CD4-positive, alpha-beta memory T cell (primary cell): ENCODE data around the gene DOCK10. TPM values are rescaled to one million over a fixed set of nuclear protein-coding genes. Genes with fewer than 3 reads are reported as not detected.

Source experiments
- CTCF ChIA-PET: fragments of 350-600 bp; sonication (Branson Sonifier 250); formaldehyde crosslinking; loops from one replicate; lab custom pipeline; 2021; ENCODE audit warnings: inconsistent platforms; ENCODE audit not compliant: partially characterized antibody; lab: Charles Lee
- POLR2A ChIA-PET: fragments of 350-600 bp; sonication (Branson Sonifier 250); formaldehyde crosslinking; loops from one replicate; lab custom pipeline; 2021; ENCODE audit not compliant: partially characterized antibody; lab: Charles Lee
- DNase-seq, 5 donors: peaks; one replicate each; pipeline versions ENCODE4 v3.0.0 to v3.0.0-alpha.2; 2020 to 2022; ENCODE audit warnings: mixed read lengths in 1 of 5
- H3K27ac ChIP-seq: one replicate; pipeline ENCODE4 v1.7.0; 2013; ENCODE audit warnings: low read depth, low read length
- H3K27me3 ChIP-seq: 2 replicates; pipeline ENCODE4 v1.7.0; 2013; ENCODE audit warnings: mild to moderate bottlenecking, low read length, moderate library complexity; ENCODE audit not compliant: insufficient read depth
- H3K36me3 ChIP-seq: 2 replicates; pipeline ENCODE4 v1.7.0; 2013; ENCODE audit warnings: mild to moderate bottlenecking, low read length, moderate library complexity; ENCODE audit not compliant: insufficient read depth
- H3K4me1 ChIP-seq: 2 replicates; pipeline ENCODE4 v1.7.0; 2013; ENCODE audit warnings: mild to moderate bottlenecking, low read length, moderate library complexity; ENCODE audit not compliant: insufficient read depth
- H3K4me3 ChIP-seq, 2 donors: one replicate each; pipeline ENCODE4 v1.7.0; 2013; ENCODE audit warnings: low read length in 2 of 2, mild to moderate bottlenecking in 1 of 2
- H3K9me3 ChIP-seq, 2 donors: one replicate each; pipeline ENCODE4 v1.7.0; 2013; ENCODE audit warnings: low read length in 2 of 2, control low read depth in 1 of 2; ENCODE audit not compliant: control insufficient read depth in 1 of 2
- H3K27ac Mint-ChIP-seq, 7 donors: one replicate each; pipeline ENCODE4 v1.8.0; 2020 to 2021; ENCODE audit warnings: mixed read lengths in 7 of 7, mild to moderate bottlenecking in 6 of 7, inconsistent platforms in 3 of 7, moderate library complexity in 3 of 7
- H3K27me3 Mint-ChIP-seq, 2 donors: one replicate each; pipeline ENCODE4 v1.8.0; 2020 to 2021; ENCODE audit warnings: mixed read lengths in 2 of 2
- H3K36me3 Mint-ChIP-seq, 2 donors: one replicate each; pipeline ENCODE4 v1.8.0; 2020 to 2021; ENCODE audit warnings: mixed read lengths in 2 of 2, inconsistent platforms in 1 of 2, mild to moderate bottlenecking in 1 of 2
- H3K4me1 Mint-ChIP-seq, 4 donors: one replicate each; pipeline ENCODE4 v1.8.0; 2020 to 2021; ENCODE audit warnings: mixed read lengths in 4 of 4, mild to moderate bottlenecking in 1 of 4
- H3K4me3 Mint-ChIP-seq, 8 donors: one replicate each; pipeline ENCODE4 v1.8.0; 2020 to 2021; ENCODE audit warnings: mixed read lengths in 8 of 8, mild to moderate bottlenecking in 7 of 8, moderate library complexity in 6 of 8, inconsistent platforms in 3 of 8
- H3K9me3 Mint-ChIP-seq, 8 donors: one replicate each; pipeline ENCODE4 v1.8.0; 2020 to 2021; ENCODE audit warnings: mixed read lengths in 8 of 8, mild to moderate bottlenecking in 5 of 8, inconsistent platforms in 3 of 8, moderate library complexity in 1 of 8
- intact Hi-C: fragments of 100-400 bp; cut with micrococcal nuclease; formaldehyde crosslinking; loops from one replicate; pipeline ENCODE4 v1.15.1; 2023
- polyA plus RNA-seq, 2 donors: library from polyadenylated mRNA; unstranded; fragments of 300-500 nt; fragmentation: Illumina TruSeq; gene quantifications; one replicate each; pipeline ENCODE4 v1.2.3, GENCODE V29; 2021
- total RNA-seq, 2 experiments: library from RNA; stranded (reverse); gene quantifications; one replicate each; pipeline ENCODE4 v1.2.3, GENCODE V29; 2021

The DOCK10 gene
- total and polyA plus RNA-seq, 4 experiments from 2014 or later: 26.0 to 186 (median 125) TPM

GRCh38 chr2:225002039-225002655 lies 40.1 kb downstream of the DOCK10 start:
- DNase-seq: peak; percentile 67 to 77 (median 69)
- peak overlapping the region; percentile 57 to 85 (median 75) for H3K27ac Mint-ChIP-seq

GRCh38 chr2:224999754-225000153 lies 42.5 kb downstream of the DOCK10 start:
- Histone ChIP-seq H3K4me3 (no peak overlapping the region), H3K27ac (no peak overlapping the region), H3K9me3 (no peaks in the 10 kb centered on the region), H3K36me3 (peaks cover 3% of the 10 kb centered on the region), H3K27me3 (no peaks in the 10 kb centered on the region), H3K4me1 (peaks cover 63% of the 10 kb centered on the region)
- Mint-ChIP-seq H3K36me3 (peaks cover 27 to 37% of the 10 kb centered on the region in 2 donors), H3K4me3 (no peak overlapping the region), H3K9me3 (no peaks in the 10 kb centered on the region), H3K4me1 (peaks cover 53 to 96% (median 76%) of the 10 kb centered on the region in 4 donors), H3K27ac (peak overlapping the region in 3 of 7 donors; percentile 13 to 48 (median 34)), H3K27me3 (no peaks in the 10 kb centered on the region)
- POLR2A ChIA-PET: interaction anchor here (0.6 to 3.6 kb wide), 3 partner anchors 10 to 73 kb away, joined by 3 to 14 read pairs (median 3); no protein-coding TSS in a partner anchor
- CTCF ChIA-PET: interaction anchor here (0.7 to 5.3 kb wide), 5 partner anchors 8 to 153 kb away, joined by 3 to 58 read pairs (median 5); no protein-coding TSS in a partner anchor
- intact Hi-C loops: loop anchor here (10.0 kb wide), 2 partner anchors 145 to 225 kb away; no protein-coding TSS in a partner anchor
- DNase-seq: no peak

More at GRCh38 chr2:225002039-225002655, 40.1 kb downstream of the DOCK10 start:
- H3K36me3 ChIP-seq: no peaks in the 10 kb centered on the region
- Mint-ChIP-seq H3K4me3 (peak overlapping the region in 5 of 8 donors; percentile 35 to 64 (median 48)), H3K4me1 (peaks cover 46 to 93% (median 80%) of the 10 kb centered on the region in 4 donors), H3K36me3 (peaks cover 6 to 22% of the 10 kb centered on the region in 2 donors), H3K27me3 (no peaks in the 10 kb centered on the region), H3K9me3 (no peaks in the 10 kb centered on the region)
- CTCF ChIA-PET: interaction anchor here (0.7 to 5.3 kb wide), 52 partner anchors 10 to 658 kb away, joined by 3 to 92 read pairs (median 4); partner anchors contain the start of gene DOCK10
- peaks cover 71% of the 10 kb centered on the region for H3K4me1 ChIP-seq
- H3K27me3 ChIP-seq: no peaks in the 10 kb centered on the region
- intact Hi-C loops: loop anchor here (1.0 to 10.0 kb wide), 10 partner anchors 39 to 658 kb away; no protein-coding TSS in a partner anchor
- POLR2A ChIA-PET: interaction anchor here (1.2 to 3.6 kb wide), 7 partner anchors 10 to 138 kb away, joined by 3 to 14 read pairs (median 3); partner anchors contain the start of gene DOCK10
- no peak overlapping the region for H3K4me3 ChIP-seq
- H3K27ac ChIP-seq: peak overlapping the region; percentile 34
- H3K9me3 ChIP-seq: no peaks in the 10 kb centered on the region

- Histone ChIP-seq H3K4me3 (no peak overlapping the region), H3K4me1 (peaks cover 61% of the 10 kb centered on the region), H3K27me3 (no peaks in the 10 kb centered on the region), H3K36me3 (peaks cover 4% of the 10 kb centered on the region), H3K9me3 (no peaks in the 10 kb centered on the region), H3K27ac (no peak overlapping the region)
- H3K36me3 Mint-ChIP-seq: peaks cover 31 to 41% of the 10 kb centered on the region in 2 donors
- no peaks in the 10 kb centered on the region for H3K27me3 Mint-ChIP-seq
- H3K9me3 Mint-ChIP-seq: no peaks in the 10 kb centered on the region
- intact Hi-C loops: no loop called here
- DNase-seq: no peak
- H3K27ac Mint-ChIP-seq: peak overlapping the region in 3 of 7 donors; percentile 37 to 79 (median 69)
- ChIA-PET POLR2A (interaction anchor here (0.6 to 3.6 kb wide), 3 partner anchors 10 to 73 kb away, joined by 3 to 14 read pairs (median 3); no protein-coding TSS in a partner anchor), CTCF (interaction anchor here (0.6 to 5.3 kb wide), 5 partner anchors 8 to 153 kb away, joined by 3 to 58 read pairs (median 3); no protein-coding TSS in a partner anchor)
- peaks cover 57 to 96% (median 76%) of the 10 kb centered on the region in 4 donors for H3K4me1 Mint-ChIP-seq
- H3K4me3 Mint-ChIP-seq: peak overlapping the region in 2 of 8 donors; percentile 2 to 18
These were observed 42.9 kb downstream of the DOCK10 start for GRCh38 chr2:224999321-224999720.

- intact Hi-C loops: no loop called here
- Histone ChIP-seq H3K4me1 (peaks cover 66% of the 10 kb centered on the region), H3K9me3 (no peaks in the 10 kb centered on the region), H3K27me3 (no peaks in the 10 kb centered on the region), H3K36me3 (peaks cover 4% of the 10 kb centered on the region), H3K27ac (no peak overlapping the region), H3K4me3 (no peak overlapping the region)
- Mint-ChIP-seq H3K27ac (peak overlapping the region in 6 of 7 donors; percentile 7 to 72 (median 34)), H3K27me3 (no peaks in the 10 kb centered on the region), H3K9me3 (no peaks in the 10 kb centered on the region), H3K4me3 (no peak overlapping the region), H3K36me3 (peaks cover 41 to 50% of the 10 kb centered on the region in 2 donors), H3K4me1 (peaks cover 57 to 92% (median 78%) of the 10 kb centered on the region in 4 donors)
- DNase-seq: no peak
- ChIA-PET CTCF (no interaction called here), POLR2A (no interaction called here)
These were observed 44.5 kb downstream of the DOCK10 start for GRCh38 chr2:224997802-224998201.

GRCh38 chr2:224995419-224995818 lies 46.8 kb downstream of the DOCK10 start:
- Histone ChIP-seq H3K4me3 (no peak overlapping the region), H3K9me3 (no peaks in the 10 kb centered on the region), H3K36me3 (peaks cover 8% of the 10 kb centered on the region), H3K27me3 (no peaks in the 10 kb centered on the region), H3K4me1 (peaks cover 53% of the 10 kb centered on the region), H3K27ac (no peak overlapping the region)
- Mint-ChIP-seq H3K27ac (peak overlapping the region in 1 of 7 donors; percentile 55), H3K4me1 (peaks cover 51 to 95% (median 78%) of the 10 kb centered on the region in 4 donors), H3K27me3 (no peaks in the 10 kb centered on the region), H3K36me3 (peaks cover 60 to 61% of the 10 kb centered on the region in 2 donors), H3K9me3 (no peaks in the 10 kb centered on the region), H3K4me3 (no peak overlapping the region)
- no peak for DNase-seq
- CTCF ChIA-PET: interaction anchor here (0.9 kb wide), 1 partner anchor 68 kb away, joined by 3 read pairs; no protein-coding TSS in a partner anchor
- intact Hi-C loops: no loop called here
- POLR2A ChIA-PET: no interaction called here

- Mint-ChIP-seq H3K4me3 (no peak overlapping the region), H3K9me3 (no peaks in the 10 kb centered on the region), H3K4me1 (peaks cover 51 to 93% (median 78%) of the 10 kb centered on the region in 4 donors), H3K36me3 (peaks cover 64 to 69% of the 10 kb centered on the region in 2 donors), H3K27ac (peak overlapping the region in 4 of 7 donors; percentile 14 to 62 (median 50)), H3K27me3 (no peaks in the 10 kb centered on the region)
- DNase-seq: no peak
- Histone ChIP-seq H3K27ac (no peak overlapping the region), H3K36me3 (peaks cover 11% of the 10 kb centered on the region), H3K9me3 (no peaks in the 10 kb centered on the region), H3K4me1 (peaks cover 49% of the 10 kb centered on the region), H3K4me3 (no peak overlapping the region), H3K27me3 (no peaks in the 10 kb centered on the region)
- ChIA-PET CTCF (interaction anchor here (6.3 kb wide), 1 partner anchor 7 kb away, joined by 58 read pairs; no protein-coding TSS in a partner anchor), POLR2A (interaction anchor here (1.3 to 1.5 kb wide), 2 partner anchors 22 to 67 kb away, joined by 3 to 6 read pairs; no protein-coding TSS in a partner anchor)
- intact Hi-C loops: loop anchor here (5.0 kb wide), 1 partner anchor 37 kb away; no protein-coding TSS in a partner anchor
These were observed 47.9 kb downstream of the DOCK10 start for GRCh38 chr2:224994242-224994823.
